HEK293 (cell line): ENCODE measurements around the gene LIMA1.

ENCODE experiments used
- BCL11A ChIP-seq: fragments of 450-650 bp; formaldehyde crosslinking; IDR thresholded peaks from 2 replicates; pipeline ENCODE4 v1.5.1; 2016; ENCODE audit warnings: low read depth, missing biosample characterization, missing genetic modification characterization
- CTCF ChIP-seq: fragments of 450-650 bp; formaldehyde crosslinking; IDR thresholded peaks from 2 replicates; pipeline ENCODE4 v1.5.1; 2016; ENCODE audit warnings: missing biosample characterization, missing genetic modification characterization
- EGR2 ChIP-seq: fragments of 450-650 bp; formaldehyde crosslinking; IDR thresholded peaks from 2 replicates; pipeline ENCODE4 v1.5.1; 2016; ENCODE audit warnings: low read depth, missing biosample characterization, missing genetic modification characterization
- KLF9 ChIP-seq: fragments of 450-650 bp; formaldehyde crosslinking; IDR thresholded peaks from 2 replicates; pipeline ENCODE4 v1.5.1; 2016; ENCODE audit warnings: missing biosample characterization, missing genetic modification characterization, low read depth
- MZF1 ChIP-seq: fragments of 450-650 bp; formaldehyde crosslinking; IDR thresholded peaks from 2 replicates; pipeline ENCODE4 v1.5.1; 2017; ENCODE audit warnings: missing biosample characterization, missing genetic modification characterization, borderline replicate concordance
- OVOL3 ChIP-seq: fragments of 450-650 bp; formaldehyde crosslinking; IDR thresholded peaks from 2 replicates; pipeline ENCODE4 v1.5.1; 2016; ENCODE audit warnings: missing biosample characterization, missing genetic modification characterization
- ZBTB17 ChIP-seq: fragments of 450-650 bp; formaldehyde crosslinking; IDR thresholded peaks from 2 replicates; pipeline ENCODE4 v1.5.1; 2016; ENCODE audit warnings: missing biosample characterization, missing genetic modification characterization
- ZBTB26 ChIP-seq: fragments of 450-650 bp; formaldehyde crosslinking; optimal IDR thresholded peaks from 2 replicates; pipeline ENCODE3; 2016; ENCODE audit warnings: missing biosample characterization, mild to moderate bottlenecking, missing genetic modification characterization
- ZBTB49 ChIP-seq: fragments of 450-650 bp; formaldehyde crosslinking; IDR thresholded peaks from 2 replicates; pipeline ENCODE4 v1.5.1; 2016; ENCODE audit warnings: missing biosample characterization, missing genetic modification characterization, low read depth
- ZBTB8A ChIP-seq: fragments of 450-650 bp; formaldehyde crosslinking; IDR thresholded peaks from 2 replicates; pipeline ENCODE4 v1.5.1; 2016; ENCODE audit warnings: missing biosample characterization, missing genetic modification characterization
- ZEB2 ChIP-seq: fragments of 450-650 bp; formaldehyde crosslinking; IDR thresholded peaks from 2 replicates; pipeline ENCODE4 v1.5.1; 2016; ENCODE audit warnings: missing biosample characterization, missing genetic modification characterization
- ZFHX2 ChIP-seq: fragments of 450-650 bp; formaldehyde crosslinking; conservative IDR thresholded peaks from 2 replicates; pipeline ENCODE4 v1.5.1; 2016; ENCODE audit warnings: missing biosample characterization, missing genetic modification characterization
- ZFP41 ChIP-seq: fragments of 450-650 bp; formaldehyde crosslinking; IDR thresholded peaks from 2 replicates; pipeline ENCODE4 v1.5.1; 2016; ENCODE audit warnings: missing biosample characterization, missing genetic modification characterization, borderline replicate concordance
- ZNF138 ChIP-seq: fragments of 450-650 bp; formaldehyde crosslinking; IDR thresholded peaks from 2 replicates; pipeline ENCODE4 v1.5.1; 2016; ENCODE audit warnings: missing biosample characterization, missing genetic modification characterization, borderline replicate concordance
- ZNF140 ChIP-seq: fragments of 450-650 bp; formaldehyde crosslinking; IDR thresholded peaks from 2 replicates; pipeline ENCODE4 v1.5.1; 2016; ENCODE audit warnings: missing biosample characterization, missing genetic modification characterization
- ZNF155 ChIP-seq: fragments of 450-650 bp; formaldehyde crosslinking; IDR thresholded peaks from 2 replicates; pipeline ENCODE4 v1.5.1; 2016; ENCODE audit warnings: missing biosample characterization, missing genetic modification characterization
- ZNF169 ChIP-seq: fragments of 450-650 bp; formaldehyde crosslinking; IDR thresholded peaks from 2 replicates; pipeline ENCODE4 v1.5.1; 2016; ENCODE audit warnings: missing biosample characterization, missing genetic modification characterization
- ZNF2 ChIP-seq: fragments of 450-650 bp; formaldehyde crosslinking; IDR thresholded peaks from 2 replicates; pipeline ENCODE4 v1.5.1; 2016; ENCODE audit warnings: missing biosample characterization, missing genetic modification characterization
- ZNF350 ChIP-seq: fragments of 450-650 bp; formaldehyde crosslinking; IDR thresholded peaks from 2 replicates; pipeline ENCODE4 v1.5.0; 2017; ENCODE audit warnings: missing biosample characterization, mild to moderate bottlenecking, missing genetic modification characterization
- ZNF433 ChIP-seq: fragments of 450-650 bp; formaldehyde crosslinking; IDR thresholded peaks from 2 replicates; pipeline ENCODE4 v1.5.1; 2016; ENCODE audit warnings: missing biosample characterization, missing genetic modification characterization, low read depth
- ZNF548 ChIP-seq: fragments of 450-650 bp; formaldehyde crosslinking; IDR thresholded peaks from 2 replicates; pipeline ENCODE4 v1.5.1; 2016; ENCODE audit warnings: missing biosample characterization, missing genetic modification characterization
- ZNF555 ChIP-seq: fragments of 450-650 bp; formaldehyde crosslinking; conservative IDR thresholded peaks from 2 replicates; pipeline ENCODE4 v1.5.1; 2017; ENCODE audit warnings: missing biosample characterization, mild to moderate bottlenecking, missing genetic modification characterization, inconsistent platforms
- ZNF600 ChIP-seq: fragments of 450-650 bp; formaldehyde crosslinking; IDR thresholded peaks from 2 replicates; pipeline ENCODE4 v1.5.1; 2016; ENCODE audit warnings: missing biosample characterization, missing genetic modification characterization
- ZNF677 ChIP-seq: fragments of 450-650 bp; IDR thresholded peaks from 2 replicates; pipeline ENCODE4 v1.5.0; 2018; ENCODE audit warnings: missing biosample characterization, mild to moderate bottlenecking, missing genetic modification characterization, moderate library complexity
- ZNF701 ChIP-seq: fragments of 450-650 bp; formaldehyde crosslinking; IDR thresholded peaks from 2 replicates; pipeline ENCODE4 v1.5.1; 2016; ENCODE audit warnings: missing biosample characterization, missing genetic modification characterization
- ZNF704 ChIP-seq: fragments of 450-650 bp; formaldehyde crosslinking; IDR thresholded peaks from 2 replicates; pipeline ENCODE4 v1.5.1; 2016; ENCODE audit warnings: missing biosample characterization, missing genetic modification characterization
- ZNF785 ChIP-seq: fragments of 450-650 bp; formaldehyde crosslinking; IDR thresholded peaks from 2 replicates; pipeline ENCODE4 v1.5.1; 2016; ENCODE audit warnings: missing biosample characterization, missing genetic modification characterization
- ZNF792 ChIP-seq: fragments of 450-650 bp; formaldehyde crosslinking; IDR thresholded peaks from 2 replicates; pipeline ENCODE4 v1.5.1; 2016; ENCODE audit warnings: missing biosample characterization, missing genetic modification characterization
- TF ChIP-seq, protein P1 (sequence below): fragments of 450-650 bp; formaldehyde crosslinking; IDR thresholded peaks from 2 replicates; pipeline ENCODE4 v1.5.1; 2017; ENCODE audit warnings: missing biosample characterization, missing genetic modification characterization
- TF ChIP-seq, protein P2 (sequence below): fragments of 450-650 bp; formaldehyde crosslinking; IDR thresholded peaks from 2 replicates; pipeline ENCODE4 v1.5.1; 2016; ENCODE audit warnings: missing biosample characterization, missing genetic modification characterization

The LIMA1 gene

GRCh38 chr12:50167049-50167828 is 116.1 kb downstream of the LIMA1 start, which contains the start of gene CERS5 (continued):
- TF ChIP-seq, protein P1, sequence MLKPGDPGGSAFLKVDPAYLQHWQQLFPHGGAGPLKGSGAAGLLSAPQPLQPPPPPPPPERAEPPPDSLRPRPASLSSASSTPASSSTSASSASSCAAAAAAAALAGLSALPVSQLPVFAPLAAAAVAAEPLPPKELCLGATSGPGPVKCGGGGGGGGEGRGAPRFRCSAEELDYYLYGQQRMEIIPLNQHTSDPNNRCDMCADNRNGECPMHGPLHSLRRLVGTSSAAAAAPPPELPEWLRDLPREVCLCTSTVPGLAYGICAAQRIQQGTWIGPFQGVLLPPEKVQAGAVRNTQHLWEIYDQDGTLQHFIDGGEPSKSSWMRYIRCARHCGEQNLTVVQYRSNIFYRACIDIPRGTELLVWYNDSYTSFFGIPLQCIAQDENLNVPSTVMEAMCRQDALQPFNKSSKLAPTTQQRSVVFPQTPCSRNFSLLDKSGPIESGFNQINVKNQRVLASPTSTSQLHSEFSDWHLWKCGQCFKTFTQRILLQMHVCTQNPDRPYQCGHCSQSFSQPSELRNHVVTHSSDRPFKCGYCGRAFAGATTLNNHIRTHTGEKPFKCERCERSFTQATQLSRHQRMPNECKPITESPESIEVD (tag by site-specific recombination) = no peak
- TF ChIP-seq ZFHX2 (tag by site-specific recombination) = peak; percentile 76
- no peak for TF ChIP-seq ZNF433 (tag by site-specific recombination)
- peak; percentile 99 for TF ChIP-seq KLF9 (tag by site-specific recombination)
- TF ChIP-seq ZNF792 (tag by site-specific recombination) = no peak
- TF ChIP-seq BCL11A = peak; percentile 60; the same call in 1 of the 2 replicates
- no peak for TF ChIP-seq ZFP41
- peak; percentile 95 for TF ChIP-seq ZBTB17
- no peak for TF ChIP-seq ZNF555 (tag by site-specific recombination)
- TF ChIP-seq ZBTB26 = peak; percentile 95
- TF ChIP-seq ZNF155 (tag by site-specific recombination) = no peak
- 0 out of 2 replicates have a peak, but pooled peaks have one; percentile 15 for TF ChIP-seq ZNF677 (tag by site-specific recombination)
- no peak for TF ChIP-seq ZNF785 (tag by site-specific recombination)
- no peak for TF ChIP-seq ZNF548
- no peak for TF ChIP-seq ZNF138 (tag by site-specific recombination)
- TF ChIP-seq ZNF2 (tag by site-specific recombination) = peak; percentile 59
- TF ChIP-seq ZNF600 (tag by site-specific recombination) = peak; percentile 90
- TF ChIP-seq ZNF140 (tag by site-specific recombination) = no peak
- TF ChIP-seq ZEB2 (tag by site-specific recombination) = peak; percentile 67; the same call in 1 of the 2 replicates
- peak; percentile 76 for TF ChIP-seq EGR2 (tag by site-specific recombination)
- no peak for TF ChIP-seq ZBTB49 (tag by site-specific recombination)
- TF ChIP-seq ZNF350 = no peak
- no peak for TF ChIP-seq ZNF704
- TF ChIP-seq MZF1 (tag by site-specific recombination) = no peak
- TF ChIP-seq ZNF701 (tag by site-specific recombination) = no peak
- TF ChIP-seq CTCF = peak; percentile 36
- TF ChIP-seq OVOL3 (tag by site-specific recombination) = no peak
- TF ChIP-seq, protein P2, sequence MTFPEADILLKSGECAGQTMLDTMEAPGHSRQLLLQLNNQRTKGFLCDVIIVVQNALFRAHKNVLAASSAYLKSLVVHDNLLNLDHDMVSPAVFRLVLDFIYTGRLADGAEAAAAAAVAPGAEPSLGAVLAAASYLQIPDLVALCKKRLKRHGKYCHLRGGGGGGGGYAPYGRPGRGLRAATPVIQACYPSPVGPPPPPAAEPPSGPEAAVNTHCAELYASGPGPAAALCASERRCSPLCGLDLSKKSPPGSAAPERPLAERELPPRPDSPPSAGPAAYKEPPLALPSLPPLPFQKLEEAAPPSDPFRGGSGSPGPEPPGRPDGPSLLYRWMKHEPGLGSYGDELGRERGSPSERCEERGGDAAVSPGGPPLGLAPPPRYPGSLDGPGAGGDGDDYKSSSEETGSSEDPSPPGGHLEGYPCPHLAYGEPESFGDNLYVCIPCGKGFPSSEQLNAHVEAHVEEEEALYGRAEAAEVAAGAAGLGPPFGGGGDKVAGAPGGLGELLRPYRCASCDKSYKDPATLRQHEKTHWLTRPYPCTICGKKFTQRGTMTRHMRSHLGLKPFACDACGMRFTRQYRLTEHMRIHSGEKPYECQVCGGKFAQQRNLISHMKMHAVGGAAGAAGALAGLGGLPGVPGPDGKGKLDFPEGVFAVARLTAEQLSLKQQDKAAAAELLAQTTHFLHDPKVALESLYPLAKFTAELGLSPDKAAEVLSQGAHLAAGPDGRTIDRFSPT (tag by site-specific recombination) = peak; percentile 89
- TF ChIP-seq ZBTB8A (tag by site-specific recombination) = peak; percentile 89
- no peak for TF ChIP-seq ZNF169 (tag by site-specific recombination)
